Liver (tissue), 9 donors: ENCODE results near the gene DCK. TPM values are rescaled to one million over a fixed set of nuclear protein-coding genes. Genes with fewer than 3 reads are reported as not detected.

Experiments
- DNase-seq: peaks from one replicate; pipeline ENCODE4 v3.0.0-alpha.2; 2017; ENCODE audit warnings: low spot score
- H3K27ac ChIP-seq, 2 donors: one replicate each; pipeline ENCODE4 v1.7.0; 2013; ENCODE audit warnings: inconsistent platforms in 2 of 2, low read length in 2 of 2, control low read depth in 1 of 2, low read depth in 1 of 2, mild to moderate bottlenecking in 1 of 2
- H3K27me3 ChIP-seq, 4 donors: one replicate each; pipeline versions ENCODE4 v1.6.1 to v1.7.0; 2013; ENCODE audit warnings: low read length in 3 of 4, inconsistent platforms in 1 of 4, mild to moderate bottlenecking in 1 of 4, moderate library complexity in 1 of 4; ENCODE audit not compliant: control insufficient read depth in 4 of 4, insufficient read depth in 4 of 4
- H3K36me3 ChIP-seq, 4 donors: one replicate each; pipeline versions ENCODE4 v1.6.1 to v1.7.0; 2013; ENCODE audit warnings: low read length in 3 of 4, mild to moderate bottlenecking in 3 of 4, low read depth in 1 of 4, moderate library complexity in 1 of 4; ENCODE audit not compliant: control insufficient read depth in 4 of 4, insufficient read depth in 3 of 4
- H3K4me1 ChIP-seq, 4 donors: one replicate each; pipeline versions ENCODE4 v1.6.1 to v1.7.0; 2013; ENCODE audit warnings: low read length in 3 of 4, mild to moderate bottlenecking in 3 of 4, moderate library complexity in 1 of 4; ENCODE audit not compliant: control insufficient read depth in 4 of 4, insufficient read depth in 4 of 4
- H3K4me3 ChIP-seq, 3 donors: one replicate each; pipeline versions ENCODE4 v1.6.1 to v1.7.0; 2013; ENCODE audit warnings: low read length in 3 of 3, control low read depth in 1 of 3, low read depth in 1 of 3, mild to moderate bottlenecking in 1 of 3
- H3K9ac ChIP-seq, 2 donors: one replicate each; pipeline ENCODE4 v1.7.0; 2013; ENCODE audit warnings: low read length in 2 of 2, mild to moderate bottlenecking in 2 of 2, moderate library complexity in 2 of 2, control low read depth in 1 of 2, low read depth in 1 of 2
- H3K9me3 ChIP-seq, 4 donors: one replicate each; pipeline versions ENCODE4 v1.6.1 to v1.7.0; 2013; ENCODE audit warnings: low read length in 3 of 4; ENCODE audit not compliant: control insufficient read depth in 4 of 4
- CTCF ChIP-seq: fragments of 150-350 bp; IDR thresholded peaks from 2 replicates; pipeline ENCODE4 v1.5.1; 2017; ENCODE audit warnings: improper control_type of control experiment, low read depth, low read length; ENCODE audit not compliant: missing input control
- EGR1 ChIP-seq, 2 donors: IDR thresholded peaks; 2 replicates each; pipeline ENCODE4 v1.6.1; 2016 to 2018; ENCODE audit warnings: antibody characterized with exemption in 2 of 2, low read depth in 2 of 2
- FOXA1 ChIP-seq: IDR thresholded peaks from 2 replicates; pipeline ENCODE4 v1.6.1; 2016; ENCODE audit warnings: antibody characterized with exemption
- HNF4G ChIP-seq: IDR thresholded peaks from 2 replicates; pipeline ENCODE4 v1.6.1; 2016; ENCODE audit warnings: antibody characterized with exemption
- JUND ChIP-seq, 2 donors: IDR thresholded peaks; 2 replicates each; pipeline ENCODE4 v1.6.1; 2016; ENCODE audit warnings: antibody characterized with exemption in 2 of 2
- NR2F2 ChIP-seq: IDR thresholded peaks from 2 replicates; pipeline ENCODE4 v1.6.1; 2016; ENCODE audit warnings: antibody characterized with exemption
- RAD21 ChIP-seq, 2 donors: IDR thresholded peaks; 2 replicates each; pipeline ENCODE4 v1.6.1; 2016; ENCODE audit warnings: antibody characterized with exemption in 2 of 2, mild to moderate bottlenecking in 2 of 2
- RXRA ChIP-seq, 2 donors: IDR thresholded peaks; 2 replicates each; pipeline ENCODE4 v1.6.1; 2017 to 2018; ENCODE audit warnings: antibody characterized with exemption in 2 of 2, mild to moderate bottlenecking in 1 of 2
- TAF1 ChIP-seq: conservative IDR thresholded peaks from 2 replicates; pipeline ENCODE4 v1.6.1; 2016; ENCODE audit warnings: antibody characterized with exemption, mild to moderate bottlenecking
- YY1 ChIP-seq: IDR thresholded peaks from 2 replicates; pipeline ENCODE4 v1.6.1; 2016; ENCODE audit warnings: antibody characterized with exemption, mild to moderate bottlenecking
- ZBTB33 ChIP-seq: IDR thresholded peaks from 2 replicates; pipeline ENCODE4 v1.6.1; 2016; ENCODE audit warnings: antibody characterized with exemption
- WGBS: extraction: QIAGEN DNeasy Blood & Tissue Kit; methylation state at CpG from one replicate; pipeline ENCODE4 v1.1.7; 2013; 5-methylcytosine and 5-hydroxymethylcytosine counted together
- polyA plus RNA-seq, 2 donors: library from polyadenylated mRNA; stranded (reverse) in 1 of 2; unstranded in 1 of 2; fragments of 200-250 nt in 1 of 2; fragments of >200 nt in 1 of 2; fragmentation: Nextera tagmentation in 1 of 2; extraction: Ambion mirVana in 1 of 2; gene quantifications; one replicate each; pipeline versions ENCODE4 v1.2.1 to v1.2.3, GENCODE V29; 2013 to 2015
- total RNA-seq, 2 donors: library from RNA; depleted of rRNA; stranded (reverse); fragments of >200 nt; gene quantifications; one replicate each; pipeline ENCODE4 v1.2.3, GENCODE V29; 2014
- TF ChIP-seq, protein P1 (sequence below): IDR thresholded peaks from 2 replicates; pipeline ENCODE4 v1.6.1; 2016; ENCODE audit warnings: antibody characterized with exemption
- donor health status: healthy.
- donor health status: healthy.
- donor health status: healthy.
- donor health status: healthy.
- donor health status: healthy.

Gene DCK
- total and polyA plus RNA-seq, 4 donors = 2.8 to 55.9 (median 3.7) TPM

GRCh38 chr4:71009086-71009485 is 15.6 kb downstream of the DCK start:
- H3K9me3 ChIP-seq = no peaks in the 10 kb centered on the region
- no peak for DNase-seq
- H3K27me3 ChIP-seq = no peaks in the 10 kb centered on the region
- TF ChIP-seq NR2F2 (no peak), RXRA (IDR thresholded peaks at IDR 0.05) (no peak), RAD21 (IDR thresholded peaks at IDR 0.05) (no peak), FOXA1 (no peak), EGR1 (IDR thresholded peaks at IDR 0.05; ENCODE audit: low read depth in 2 of 2) (no peak), JUND (IDR thresholded peaks at IDR 0.05) (no peak), ZBTB33 (no peak), YY1 (no peak), CTCF (no peak), TAF1 (no peak)
- H3K9ac ChIP-seq = no peak overlapping the region
- H3K4me1 ChIP-seq = no peaks in the 10 kb centered on the region
- H3K27ac ChIP-seq = no peak overlapping the region
- WGBS = 88% methylated on average over 3 of the region's 3 CpGs
- no peaks in the 10 kb centered on the region for H3K36me3 ChIP-seq
- no peak overlapping the region for H3K4me3 ChIP-seq

GRCh38 chr4:71009890-71010588 is 16.6 kb downstream of the DCK start:
- Histone ChIP-seq H3K9ac (peak overlapping the region in 1 of 2 donors; percentile 39), H3K36me3 (no peaks in the 10 kb centered on the region), H3K4me1 (no peaks in the 10 kb centered on the region), H3K27ac (no peak overlapping the region), H3K27me3 (no peaks in the 10 kb centered on the region), H3K4me3 (no peak overlapping the region), H3K9me3 (no peaks in the 10 kb centered on the region)
- no peak for DNase-seq
- WGBS = under 1% methylated on average over 3 of the region's 3 CpGs
- TF ChIP-seq HNF4G (no peak), CTCF (peak; percentile 56), NR2F2 (no peak), ZBTB33 (no peak), RAD21 (IDR thresholded peaks at IDR 0.05) (peak; percentile 80), RXRA (IDR thresholded peaks at IDR 0.05) (no peak)
- TF ChIP-seq, protein P1, sequence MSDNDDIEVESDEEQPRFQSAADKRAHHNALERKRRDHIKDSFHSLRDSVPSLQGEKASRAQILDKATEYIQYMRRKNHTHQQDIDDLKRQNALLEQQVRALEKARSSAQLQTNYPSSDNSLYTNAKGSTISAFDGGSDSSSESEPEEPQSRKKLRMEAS = no peak
